IMR-90 (cell line): Measurements from ENCODE around the gene MPG. TPM values are rescaled to one million over a fixed set of nuclear protein-coding genes. Genes with fewer than 3 reads are reported as not detected.
A peak's percentile ranks its signal among the peaks of the same experiment; 100 is the strongest.
"Not testable (repeated sequence)": the region's sequence is repeated elsewhere in the genome, so short reads cannot be mapped to it uniquely, and the experiment has no call there.

Source experiments
- ATAC-seq: fragments of 200-7000 bp; cut with Tn5 transposase; 2 replicates; pipeline ENCODE4 v1.9.1; 2020; ENCODE audit warnings: low read depth, mild to moderate bottlenecking, moderate library complexity
- BruUV-seq: library from RNA; stranded (reverse); fragments of 400-500 nt; replicated peaks from 2 replicates; lab custom pipeline; 2021; lab: Mats Ljungman, UMichigan
- CTCF ChIA-PET: fragments of 300-600 bp; formaldehyde crosslinking; extraction: SDS; loops from one replicate; lab custom pipeline; 2021; ENCODE audit warnings: antibody characterized with exemption; lab: Yijun Ruan, JAX
- POLR2A ChIA-PET: fragments of 300-600 bp; sonication (Branson Sonifier 250); formaldehyde crosslinking; loops from one replicate; lab custom pipeline; 2022; ENCODE audit warnings: antibody characterized with exemption; ENCODE audit not compliant: unreplicated experiment; lab: Charles Lee
- DNase-seq: peaks from one replicate; pipeline ENCODE4 v3.0.0; 2013
- H2AFZ ChIP-seq: replicated peaks from 2 replicates; pipeline ENCODE3; 2013; ENCODE audit warnings: low read length, mild to moderate bottlenecking; ENCODE audit not compliant: poor library complexity
- H2AK5ac ChIP-seq: 2 replicates; pipeline ENCODE4 v1.6.1; 2013; ENCODE audit warnings: low read depth, low read length, inconsistent platforms
- H2AK9ac ChIP-seq: replicated peaks from 2 replicates; pipeline ENCODE3; 2013; ENCODE audit warnings: mild to moderate bottlenecking, low read depth, low read length, moderate library complexity; ENCODE audit not compliant: poor library complexity
- H2BK120ac ChIP-seq: 2 replicates; pipeline ENCODE4 v1.6.1; 2013; ENCODE audit warnings: low read depth, low read length, inconsistent platforms
- H2BK15ac ChIP-seq: 3 replicates; pipeline ENCODE4 v1.6.1; 2013; ENCODE audit warnings: low read depth, low read length, inconsistent platforms
- H2BK20ac ChIP-seq: 2 replicates; pipeline ENCODE4 v1.6.1; 2013; ENCODE audit warnings: low read depth, mild to moderate bottlenecking, inconsistent platforms, low read length, moderate library complexity
- H2BK5ac ChIP-seq: 2 replicates; pipeline ENCODE4 v1.6.1; 2013; ENCODE audit warnings: mild to moderate bottlenecking, low read depth, low read length, inconsistent platforms; ENCODE audit not compliant: poor library complexity, severe bottlenecking
- H3K14ac ChIP-seq: replicated peaks from 2 replicates; pipeline ENCODE4 v1.6.1; 2013; ENCODE audit warnings: low read depth, low read length, inconsistent platforms
- H3K18ac ChIP-seq: 2 replicates; pipeline ENCODE4 v1.6.1; 2013; ENCODE audit warnings: low read depth, low read length, control low read depth
- H3K23ac ChIP-seq: 2 replicates; pipeline ENCODE4 v1.6.1; 2013; ENCODE audit warnings: low read depth, low read length, inconsistent platforms
- H3K27ac ChIP-seq: 2 replicates; pipeline ENCODE4 v1.5.1; 2013; ENCODE audit warnings: mild to moderate bottlenecking, control low read depth, low read length; ENCODE audit not compliant: insufficient read depth
- H3K27me3 ChIP-seq: 2 replicates; pipeline ENCODE4 v1.6.1; 2013; ENCODE audit warnings: low read length; ENCODE audit not compliant: control insufficient read depth, insufficient read depth
- H3K36me3 ChIP-seq: 2 replicates; pipeline ENCODE4 v1.6.1; 2013; ENCODE audit warnings: low read length, mixed read lengths; ENCODE audit not compliant: control insufficient read depth, insufficient read depth
- H3K4ac ChIP-seq: 2 replicates; pipeline ENCODE4 v1.6.1; 2013; ENCODE audit warnings: low read depth, low read length, inconsistent platforms
- H3K4me1 ChIP-seq: 2 replicates; pipeline ENCODE4 v1.6.1; 2013; ENCODE audit warnings: low read length, mixed read lengths; ENCODE audit not compliant: control insufficient read depth, insufficient read depth
- H3K4me2 ChIP-seq: 2 replicates; pipeline ENCODE4 v1.6.1; 2013; ENCODE audit warnings: low read depth, mild to moderate bottlenecking, control low read depth, low read length, moderate library complexity
- H3K4me3 ChIP-seq: 2 replicates; pipeline ENCODE4 v1.5.1; 2013; ENCODE audit warnings: low read depth, mild to moderate bottlenecking, control low read depth, low read length, moderate library complexity; ENCODE audit not compliant: insufficient read depth
- H3K56ac ChIP-seq: 2 replicates; pipeline ENCODE4 v1.6.1; 2013; ENCODE audit warnings: low read length, inconsistent platforms; ENCODE audit not compliant: insufficient read depth; ENCODE audit errors: extremely low read depth
- H3K79me1 ChIP-seq, 2 experiments: 2 replicates each; pipeline ENCODE4 v1.6.1; 2013; ENCODE audit warnings: low read length in 2 of 2, inconsistent platforms in 1 of 2, low read depth in 1 of 2
- H3K9ac ChIP-seq: 2 replicates; pipeline ENCODE4 v1.6.1; 2013; ENCODE audit warnings: low read depth, low read length, control low read depth
- H3K9me1 ChIP-seq: 2 replicates; pipeline ENCODE4 v1.6.1; 2013; ENCODE audit warnings: low read length, inconsistent platforms; ENCODE audit not compliant: insufficient read depth
- H3K9me3 ChIP-seq: 2 replicates; pipeline ENCODE4 v1.6.1; 2013; ENCODE audit warnings: low read length; ENCODE audit not compliant: control insufficient read depth, insufficient read depth
- H4K20me1 ChIP-seq: 2 replicates; pipeline ENCODE4 v1.6.1; 2013; ENCODE audit warnings: low read length, inconsistent platforms; ENCODE audit not compliant: insufficient read depth
- H4K5ac ChIP-seq: 2 replicates; pipeline ENCODE4 v1.6.1; 2013; ENCODE audit warnings: mild to moderate bottlenecking, low read depth, low read length, control low read depth
- H4K8ac ChIP-seq, 2 experiments: 2 replicates each; pipeline ENCODE4 v1.6.1; 2013; ENCODE audit warnings: low read depth in 2 of 2, low read length in 2 of 2, control low read depth in 1 of 2, inconsistent platforms in 1 of 2
- H4K91ac ChIP-seq: 2 replicates; pipeline ENCODE4 v1.6.1; 2013; ENCODE audit warnings: low read depth, low read length, inconsistent platforms; ENCODE audit not compliant: insufficient read depth
- NFE2L2 ChIP-seq: fragments of 150-350 bp; IDR thresholded peaks from 2 replicates; pipeline ENCODE4 v1.6.1; 2016; ENCODE audit warnings: low read depth, mild to moderate bottlenecking, low read length
- RFX5 ChIP-seq: IDR thresholded peaks from 2 replicates; pipeline ENCODE4 v1.8.0; 2012; ENCODE audit warnings: low read depth, mild to moderate bottlenecking, low read length, moderate library complexity
- WGBS, 2 experiments: methylation state at CpG; one replicate each; pipeline versions ENCODE4 v1.1.5 to v1.1.7; 2013; ENCODE audit warnings: missing lambda C conversion rate in 2 of 2; ENCODE audit not compliant: insufficient read length in 1 of 2; ENCODE audit errors: extremely low coverage in 2 of 2; 5-methylcytosine and 5-hydroxymethylcytosine counted together
- dilution Hi-C: fragments of 300-500 bp; cut with HindIII; formaldehyde crosslinking; loops from one replicate; pipeline ENCODE4 v1.14.3; 2018; ENCODE audit warnings: low sequenced_read_pairs; ENCODE audit not compliant: unreplicated experiment
- in situ Hi-C: fragments of 300-500 bp; cut with MboI; formaldehyde crosslinking; loops from 3 replicates; pipeline ENCODE4 v1.14.3; 2019; ENCODE audit warnings: low sequenced_read_pairs, inconsistent platforms, mixed read lengths
- intact Hi-C: fragments of 100-400 bp; cut with micrococcal nuclease; formaldehyde crosslinking; loops from 2 replicates; pipeline ENCODE4 v1.10.0; 2022
- polyA plus RNA-seq, 3 experiments: library from polyadenylated mRNA; depleted of rRNA; stranded (reverse); fragments of >200 nt; gene quantifications; 2 replicates each; pipeline ENCODE4 v1.2.3, GENCODE V29; 2012; ENCODE audit warnings: low replicate concordance in 1 of 3
- total RNA-seq: library from RNA; depleted of rRNA; stranded (reverse); fragments of >200 nt; gene quantifications from 2 replicates; pipeline ENCODE4 v1.2.3, GENCODE V29; 2012
- TF ChIP-seq, protein P1 (sequence below): fragments of 150-350 bp; IDR thresholded peaks from 2 replicates; pipeline ENCODE4 v1.6.1; 2017; ENCODE audit warnings: mild to moderate bottlenecking, antibody characterized with exemption, low read length, low read depth

Gene MPG
- total and polyA plus RNA-seq, 2 of the 4 experiments (the other 2 are of a cell fraction) = 66.7 to 135 TPM

DNA sequence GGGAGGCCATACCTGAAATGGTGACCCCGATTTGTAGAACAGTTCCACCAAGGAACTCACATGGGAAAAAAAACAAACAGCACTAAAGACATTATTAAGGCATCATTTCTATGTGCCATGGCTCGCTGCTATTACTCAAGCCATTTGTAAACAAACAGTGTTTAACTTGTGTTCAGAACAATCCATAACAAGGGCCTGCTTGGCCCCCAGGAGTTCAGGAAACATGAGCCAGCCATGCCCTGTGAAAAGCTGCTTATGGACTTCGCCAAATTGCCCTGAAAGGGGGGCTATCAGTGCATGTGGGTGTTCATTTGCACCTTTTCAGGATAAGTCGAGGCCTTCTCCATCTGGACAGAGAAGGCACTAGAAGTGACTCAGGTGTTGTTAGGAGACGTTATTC is 32.6 kb upstream of the MPG start:
- no peak overlapping the region for H3K56ac ChIP-seq
- no peak overlapping the region for H4K8ac ChIP-seq
- H2BK20ac ChIP-seq = no peak overlapping the region
- H3K9ac ChIP-seq = no peak overlapping the region
- TF ChIP-seq NFE2L2 = no peak
- TF ChIP-seq, protein P1, sequence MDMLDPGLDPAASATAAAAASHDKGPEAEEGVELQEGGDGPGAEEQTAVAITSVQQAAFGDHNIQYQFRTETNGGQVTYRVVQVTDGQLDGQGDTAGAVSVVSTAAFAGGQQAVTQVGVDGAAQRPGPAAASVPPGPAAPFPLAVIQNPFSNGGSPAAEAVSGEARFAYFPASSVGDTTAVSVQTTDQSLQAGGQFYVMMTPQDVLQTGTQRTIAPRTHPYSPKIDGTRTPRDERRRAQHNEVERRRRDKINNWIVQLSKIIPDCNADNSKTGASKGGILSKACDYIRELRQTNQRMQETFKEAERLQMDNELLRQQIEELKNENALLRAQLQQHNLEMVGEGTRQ = no peak
- TF ChIP-seq RFX5 = no peak
- H3K4me1 ChIP-seq = peaks cover 5% of the 10 kb centered on the region; the same call in 1 of the 2 replicates
- intact Hi-C loops = no loop called here
- H3K36me3 ChIP-seq = peaks cover 16% of the 10 kb centered on the region
- no peak overlapping the region for H2BK15ac ChIP-seq
- H3K27me3 ChIP-seq = no peaks in the 10 kb centered on the region
- H2BK5ac ChIP-seq = no peak overlapping the region
- in situ Hi-C loops = no loop called here
- H3K23ac ChIP-seq = no peak overlapping the region
- H3K14ac ChIP-seq = no peak overlapping the region
- peaks cover 10 to 14% of the 10 kb centered on the region in 2 experiments; a peak in 3 of 4 replicates for H3K79me1 ChIP-seq
- H2AFZ ChIP-seq = no peak overlapping the region
- H2BK120ac ChIP-seq = no peak overlapping the region
- no peak overlapping the region for H3K18ac ChIP-seq
- no peak overlapping the region for H3K4me2 ChIP-seq
- ChIA-PET POLR2A (no interaction called here), CTCF (interaction anchor here (0.6 kb wide), 1 partner anchor 8 kb away, joined by 3 read pairs; the partner anchor contains the start of genes POLR3K and SNRNP25)
- H3K4ac ChIP-seq = no peak overlapping the region
- no peak overlapping the region for H3K27ac ChIP-seq
- H4K91ac ChIP-seq = no peak overlapping the region
- no TSS peak for BruUV-seq
- H4K20me1 ChIP-seq = peaks cover 3% of the 10 kb centered on the region; the same call in 1 of the 2 replicates
- no peak overlapping the region for H2AK9ac ChIP-seq
- dilution Hi-C loops = no loop called here
- peaks cover 4% of the 10 kb centered on the region; the same call in 1 of the 2 replicates for H3K9me1 ChIP-seq
- no peak overlapping the region for H4K5ac ChIP-seq
- H3K9me3 ChIP-seq = no peaks in the 10 kb centered on the region
- WGBS, 2 experiments = 95% methylated on average over 3 of the region's 5 CpGs; no CpG with 5 or more reads in 1 of the 2 experiments
- ATAC-seq (peak; percentile 32; the same call in 1 of the 2 replicates), DNase-seq (no peak)
- H2AK5ac ChIP-seq = no peak overlapping the region
- H3K4me3 ChIP-seq = no peak overlapping the region

DNA sequence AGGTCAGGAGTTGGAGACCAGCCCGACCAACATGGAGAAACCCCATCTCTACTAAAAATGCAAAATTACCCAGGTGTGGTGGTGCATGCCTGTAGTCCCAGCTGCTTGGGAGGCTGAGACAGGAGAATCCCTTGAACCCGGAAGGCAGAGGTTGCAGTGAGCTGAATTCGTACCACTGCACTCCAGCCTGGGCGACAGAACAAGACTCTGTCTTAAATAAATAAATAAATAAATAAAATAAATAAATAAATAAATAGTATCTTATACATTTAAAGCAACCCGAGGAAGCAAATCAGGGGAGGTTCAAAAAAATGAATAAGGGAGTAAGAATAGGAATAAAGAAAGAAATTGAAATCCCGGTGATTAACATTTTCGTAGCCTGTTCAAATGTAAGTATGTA is 31.5 kb upstream of the MPG start:
- H3K9ac ChIP-seq, CTCF ChIA-PET, H2AK5ac ChIP-seq, H3K4me2 ChIP-seq, H2AFZ ChIP-seq, H2BK5ac ChIP-seq, H4K20me1 ChIP-seq, dilution Hi-C loops, H4K91ac ChIP-seq, H2BK20ac ChIP-seq, H3K27ac ChIP-seq, H2BK15ac ChIP-seq, H3K27me3 ChIP-seq, H3K18ac ChIP-seq, H2AK9ac ChIP-seq, H2BK120ac ChIP-seq, intact Hi-C loops, H3K56ac ChIP-seq, H4K8ac ChIP-seq, H3K9me1 ChIP-seq, H3K4me1 ChIP-seq, H3K4me3 ChIP-seq, H3K9me3 ChIP-seq, H3K23ac ChIP-seq, ATAC-seq, BruUV-seq, H3K4ac ChIP-seq, H3K14ac ChIP-seq, POLR2A ChIA-PET, DNase-seq, in situ Hi-C loops, H4K5ac ChIP-seq: not testable (repeated sequence)
- Histone ChIP-seq H3K36me3 (peaks cover 19% of the 10 kb centered on the region), H3K79me1 (peaks cover 14 to 24% of the 10 kb centered on the region in 2 experiments; a peak in 3 of 4 replicates)
- WGBS, 2 experiments = no CpG with 5 or more reads among the region's 7 CpGs
